ENCODE measurements around the gene NINL. TPM values are rescaled to one million over a fixed set of nuclear protein-coding genes. Genes with fewer than 3 reads are reported as not detected.

NINL gene
- total RNA-seq, 4 donors from 2014 or later: 4.7 to 9.7 (median 6.7) TPM

DNA sequence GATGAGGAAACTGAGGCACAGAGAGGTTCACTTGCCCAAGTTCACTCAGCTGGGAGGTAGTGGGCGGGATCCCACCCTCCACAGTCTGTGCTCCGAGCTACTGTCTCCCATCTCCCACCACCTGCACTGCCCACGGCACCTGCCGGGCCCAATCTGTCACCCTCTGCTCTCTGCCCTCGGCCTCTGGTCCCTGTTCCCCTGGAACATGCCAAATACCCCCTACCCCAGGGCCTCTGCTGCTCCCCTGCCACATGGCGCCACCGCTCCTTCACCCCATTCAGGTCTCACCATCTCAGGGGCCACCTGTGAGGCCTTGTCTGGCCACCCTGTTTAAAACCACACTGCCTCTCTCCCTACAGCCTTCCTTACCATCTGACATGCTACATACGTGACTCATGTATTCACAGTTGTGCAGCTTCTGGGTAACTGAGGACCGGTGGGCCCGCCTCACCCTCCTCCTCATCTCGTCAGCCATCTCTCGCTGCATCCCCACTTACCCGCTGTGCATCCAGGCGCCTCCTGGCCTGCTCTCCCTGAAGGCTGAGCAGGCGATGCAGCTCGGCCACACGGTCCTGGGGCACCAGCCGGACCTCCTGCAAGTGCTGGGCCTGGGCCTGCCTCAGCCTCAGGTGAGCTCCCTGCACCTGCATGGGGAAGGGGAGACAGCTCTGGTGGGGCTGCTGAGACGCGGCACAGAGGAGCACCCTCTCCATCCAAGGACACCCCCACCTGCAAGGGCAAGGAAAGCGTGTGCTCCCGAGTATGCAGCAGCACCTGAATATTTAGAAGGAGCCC, 127.2 kb downstream of the NINL start:
- TF ChIP-seq, protein P1, sequence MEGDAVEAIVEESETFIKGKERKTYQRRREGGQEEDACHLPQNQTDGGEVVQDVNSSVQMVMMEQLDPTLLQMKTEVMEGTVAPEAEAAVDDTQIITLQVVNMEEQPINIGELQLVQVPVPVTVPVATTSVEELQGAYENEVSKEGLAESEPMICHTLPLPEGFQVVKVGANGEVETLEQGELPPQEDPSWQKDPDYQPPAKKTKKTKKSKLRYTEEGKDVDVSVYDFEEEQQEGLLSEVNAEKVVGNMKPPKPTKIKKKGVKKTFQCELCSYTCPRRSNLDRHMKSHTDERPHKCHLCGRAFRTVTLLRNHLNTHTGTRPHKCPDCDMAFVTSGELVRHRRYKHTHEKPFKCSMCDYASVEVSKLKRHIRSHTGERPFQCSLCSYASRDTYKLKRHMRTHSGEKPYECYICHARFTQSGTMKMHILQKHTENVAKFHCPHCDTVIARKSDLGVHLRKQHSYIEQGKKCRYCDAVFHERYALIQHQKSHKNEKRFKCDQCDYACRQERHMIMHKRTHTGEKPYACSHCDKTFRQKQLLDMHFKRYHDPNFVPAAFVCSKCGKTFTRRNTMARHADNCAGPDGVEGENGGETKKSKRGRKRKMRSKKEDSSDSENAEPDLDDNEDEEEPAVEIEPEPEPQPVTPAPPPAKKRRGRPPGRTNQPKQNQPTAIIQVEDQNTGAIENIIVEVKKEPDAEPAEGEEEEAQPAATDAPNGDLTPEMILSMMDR (IDR thresholded peaks at IDR 0.05): no peak
- ATAC-seq (ENCODE audit: low FRiP score) (no peak), DNase-seq (ENCODE audit: low spot score) (no peak)

DNA sequence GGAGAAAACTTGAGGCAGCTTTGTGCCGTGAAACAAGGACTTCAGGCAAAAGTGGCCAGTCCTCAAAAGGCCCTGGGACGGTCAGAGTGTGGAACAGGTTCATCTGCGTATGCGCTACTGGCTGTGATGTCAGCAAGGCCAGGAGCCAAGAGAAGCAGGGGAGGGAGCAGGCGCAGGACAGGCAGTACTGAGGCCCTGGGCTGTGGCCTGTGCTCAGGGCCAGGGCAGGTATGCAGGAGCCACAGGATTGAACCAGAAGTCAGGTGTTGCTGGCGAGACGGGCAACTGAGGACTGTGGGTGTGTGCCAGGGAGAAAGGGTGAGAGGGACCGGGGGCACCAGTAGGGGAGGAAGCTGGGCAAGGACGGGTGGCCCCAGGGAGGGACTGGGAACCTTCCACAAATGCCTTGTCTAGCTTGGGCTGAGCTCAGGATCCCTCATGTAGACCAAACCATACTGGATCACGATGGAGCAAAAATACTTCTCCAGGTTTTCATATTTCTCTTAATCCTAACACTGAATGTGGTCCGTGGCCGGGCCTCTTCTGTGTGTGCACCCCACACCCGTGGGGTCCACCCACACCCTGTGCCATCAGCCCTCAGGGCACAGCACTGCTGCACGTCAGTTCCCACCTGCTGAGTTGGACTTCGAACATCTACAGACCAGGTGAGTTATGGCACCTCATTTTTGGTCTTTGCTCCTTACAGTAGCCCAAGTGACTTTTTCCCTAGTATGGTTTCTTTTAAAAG, 131.0 kb downstream of the NINL start:
- ATAC-seq (ENCODE audit: low FRiP score) (no peak), DNase-seq (ENCODE audit: low spot score) (no peak)
- TF ChIP-seq, protein P1 (IDR thresholded peaks at IDR 0.05): no peak

DNA sequence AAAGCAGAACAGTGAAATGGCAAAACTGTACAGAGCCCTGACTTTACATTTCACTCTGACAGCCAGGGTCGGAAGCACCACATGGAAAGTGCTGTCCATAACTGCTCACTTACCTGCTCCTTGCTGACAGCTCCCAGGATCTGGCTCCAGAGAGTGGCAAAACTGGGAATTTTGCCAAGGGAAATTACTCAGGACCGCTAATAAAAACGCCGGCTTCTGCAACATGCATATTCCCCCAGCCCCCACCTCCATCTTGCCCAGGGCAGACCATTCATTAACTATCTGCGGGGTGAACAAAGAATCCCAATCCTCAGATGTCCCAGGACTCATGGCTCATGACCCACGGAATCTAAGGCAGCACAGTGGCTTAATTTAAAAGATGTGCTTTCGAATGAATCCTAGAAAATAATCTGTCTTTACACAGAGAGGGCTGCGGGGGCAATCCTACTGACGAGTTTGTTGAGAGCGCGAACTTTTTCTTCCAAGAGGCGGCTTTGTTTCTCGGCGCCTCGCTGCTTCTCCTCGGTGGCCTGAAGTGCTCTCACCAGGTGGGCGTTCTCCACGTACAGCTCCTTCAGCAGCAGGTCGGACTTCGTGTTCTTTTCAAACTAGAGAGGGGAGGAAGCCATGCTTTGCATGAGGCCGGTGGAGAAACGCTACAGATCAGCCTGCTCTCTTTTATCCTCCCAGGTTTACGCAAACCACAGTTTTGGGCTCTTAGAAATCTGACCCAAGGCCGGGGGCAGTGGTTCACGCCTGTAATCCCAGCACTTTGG, 132.1 kb downstream of the NINL start:
- DNase-seq (ENCODE audit: low spot score): no peak
- TF ChIP-seq, protein P1 (IDR thresholded peaks at IDR 0.05): no peak
- ATAC-seq (ENCODE audit: low FRiP score): no peak

DNA sequence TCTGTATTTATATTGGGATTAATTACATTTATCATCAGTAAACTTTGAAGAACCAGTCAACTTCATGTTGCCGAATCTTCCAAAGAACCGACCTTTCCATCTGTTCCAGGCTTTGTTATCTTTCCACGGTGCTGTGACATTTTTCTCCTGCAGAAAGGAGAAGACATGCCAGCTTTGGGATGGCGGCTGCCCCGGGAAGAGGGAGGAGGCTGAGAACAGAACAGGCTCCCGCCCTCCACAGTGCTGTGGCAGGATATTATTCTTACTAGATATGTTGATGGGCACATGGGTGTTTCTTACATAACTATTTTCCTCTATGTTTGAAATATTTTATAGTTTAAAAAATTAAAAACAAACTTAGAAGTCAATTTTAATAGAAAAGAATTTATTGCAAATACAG, 133.0 kb downstream of the NINL start:
- ATAC-seq (ENCODE audit: low FRiP score): no peak
- TF ChIP-seq, protein P1 (IDR thresholded peaks at IDR 0.05): no peak
- no peak for DNase-seq (ENCODE audit: low spot score)

DNA sequence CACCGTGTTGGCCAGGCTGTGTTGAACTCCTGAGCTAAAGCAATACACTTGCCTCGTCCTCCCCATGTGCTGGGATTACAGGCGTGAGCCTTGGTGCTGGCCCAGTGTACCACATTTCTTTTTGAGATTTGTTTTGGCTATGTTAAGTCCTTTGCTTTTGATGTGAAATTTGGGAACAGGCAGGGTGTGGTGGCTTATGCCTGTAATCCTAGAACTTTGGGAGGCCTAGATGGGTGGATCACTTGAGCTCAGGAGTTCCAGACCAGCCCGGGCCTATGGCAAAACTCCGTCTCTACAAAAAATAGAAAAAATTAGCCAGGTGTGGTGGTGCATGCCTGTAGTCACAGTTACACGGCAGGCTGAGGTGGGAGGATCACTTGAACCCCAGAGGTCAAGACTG, 137.7 kb downstream of the NINL start:
- DNase-seq (ENCODE audit: low spot score) (no peak), ATAC-seq (ENCODE audit: low FRiP score) (no peak)
- TF ChIP-seq, protein P1 (IDR thresholded peaks at IDR 0.05): no peak

DNA sequence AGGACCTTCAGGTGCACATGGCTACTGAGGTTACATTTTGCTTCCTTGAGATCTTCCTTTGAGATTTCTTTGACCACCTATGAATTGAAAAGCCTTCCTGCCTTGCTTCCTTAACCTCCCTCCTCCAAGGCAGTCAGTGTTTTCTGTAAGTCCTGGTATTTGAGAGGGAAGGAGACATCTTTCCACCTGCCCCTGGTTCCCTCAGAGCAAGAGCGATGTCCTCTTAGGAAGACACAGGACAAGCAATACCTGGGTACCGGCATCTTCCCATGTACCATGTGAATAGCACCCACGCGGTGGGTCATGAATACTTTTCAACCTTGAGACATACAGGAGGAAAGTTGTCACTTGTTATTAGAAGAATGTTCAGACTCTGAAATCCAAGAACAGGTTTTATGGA, 140.8 kb downstream of the NINL start:
- TF ChIP-seq, protein P1 (IDR thresholded peaks at IDR 0.05): no peak
- no peak for DNase-seq (ENCODE audit: low spot score)
- ATAC-seq (ENCODE audit: low FRiP score): no peak

Measured in omental fat pad (tissue), 4 donors.